ENCODE data around the gene KRT72.

KRT72 gene

GRCh38 chr12:52641468-52641867 is 40.2 kb upstream of the KRT72 start (continued):
- TF ChIP-seq PRDM2 (tag by site-specific recombination; IDR thresholded peaks at IDR 0.05; ENCODE audit: borderline replicate concordance) (no peak), KLF9 (tag by site-specific recombination; IDR thresholded peaks at IDR 0.05; ENCODE audit: low read depth) (no peak), RBAK (tag by site-specific recombination; IDR thresholded peaks at IDR 0.05) (no peak)

- TF ChIP-seq ZNF560 (tag by site-specific recombination; IDR thresholded peaks at IDR 0.05; ENCODE audit: borderline replicate concordance) (no peak), SETDB1 (IDR thresholded peaks at IDR 0.05; ENCODE audit: insufficient read length, low read length) (no peak), WT1 (tag by site-specific recombination; IDR thresholded peaks at IDR 0.05) (no peak), ZSCAN23 (tag by site-specific recombination; IDR thresholded peaks at IDR 0.05) (no peak), ZNF132 (tag by site-specific recombination; IDR thresholded peaks at IDR 0.05; ENCODE audit: borderline replicate concordance) (no peak), ZNF211 (tag by site-specific recombination; IDR thresholded peaks at IDR 0.05; ENCODE audit: low read depth) (no peak), SCRT1 (tag by site-specific recombination; IDR thresholded peaks at IDR 0.05; ENCODE audit: borderline replicate concordance) (no peak), ZNF629 (tag by site-specific recombination; IDR thresholded peaks at IDR 0.05) (no peak), ZNF610 (tag by site-specific recombination; IDR thresholded peaks at IDR 0.05; ENCODE audit: borderline replicate concordance) (no peak), MYNN (tag by site-specific recombination; IDR thresholded peaks at IDR 0.05; ENCODE audit: borderline replicate concordance) (no peak), MEIS1 (CRISPR knock-in tag; IDR thresholded peaks at IDR 0.05; ENCODE audit: borderline replicate concordance) (no peak), ZNF112 (tag by site-specific recombination; IDR thresholded peaks at IDR 0.05) (no peak), ZBTB48 (tag by site-specific recombination; IDR thresholded peaks at IDR 0.05) (no peak)
- ChIA-PET CTCF (interaction anchor here (0.6 kb wide), 1 partner anchor 222 kb away, joined by 3 read pairs; no protein-coding TSS in a partner anchor), POLR2A (no interaction called here)
- H3K36me3 ChIP-seq (ENCODE audit: control insufficient read depth in 2 of 2, insufficient read depth in 1 of 2, low read length in 2 of 2) = no peaks in the 10 kb centered on the region
- no peaks in the 10 kb centered on the region; the same call in 1 of the 2 replicates for H3K4me1 ChIP-seq (ENCODE audit: control insufficient read depth, insufficient read depth, low read length)
- no peaks in the 10 kb centered on the region for H3K9me3 ChIP-seq (ENCODE audit: control insufficient read depth, insufficient read depth, low read depth, low read length)
- no peak overlapping the region for H3K4me3 ChIP-seq (ENCODE audit: low read depth, low read length)
- H3K27ac ChIP-seq (ENCODE audit: extremely low read depth, low read depth, low read length) = no peak overlapping the region
Observed at GRCh38 chr12:52637299-52637698, 36.0 kb upstream of the KRT72 start.

- Histone ChIP-seq H3K9me3 (ENCODE audit: control insufficient read depth, insufficient read depth, low read depth, low read length) (no peaks in the 10 kb centered on the region), H3K27ac (ENCODE audit: extremely low read depth, low read depth, low read length) (no peak overlapping the region), H3K4me1 (ENCODE audit: control insufficient read depth, insufficient read depth, low read length) (no peaks in the 10 kb centered on the region; the same call in 1 of the 2 replicates), H3K36me3 (ENCODE audit: control insufficient read depth in 2 of 2, insufficient read depth in 1 of 2, low read length in 2 of 2) (no peaks in the 10 kb centered on the region), H3K4me3 (ENCODE audit: low read depth, low read length) (no peak overlapping the region)
- ChIA-PET POLR2A (no interaction called here), CTCF (interaction anchor here (0.6 kb wide), 2 partner anchors 223 to 296 kb away, joined by 3 read pairs; no protein-coding TSS in a partner anchor)
- TF ChIP-seq ZNF530 (tag by site-specific recombination; IDR thresholded peaks at IDR 0.05; ENCODE audit: low read depth) (no peak), FEZF1 (tag by site-specific recombination; IDR thresholded peaks at IDR 0.05) (no peak), ZNF677 (tag by site-specific recombination; IDR thresholded peaks at IDR 0.05) (no peak), ZNF449 (tag by site-specific recombination; IDR thresholded peaks at IDR 0.05) (no peak), INSM2 (tag by site-specific recombination; IDR thresholded peaks at IDR 0.05) (no peak), ZNF670 (tag by site-specific recombination; IDR thresholded peaks at IDR 0.05; ENCODE audit: low read depth) (no peak), ZNF175 (tag by site-specific recombination; IDR thresholded peaks at IDR 0.05) (no peak)
Observed at GRCh38 chr12:52636592-52637258, 35.5 kb upstream of the KRT72 start.

Data from HEK293 (cell line).